Heart right ventricle (tissue), 16 donors: ENCODE measurements around the gene ERICH2. TPM values are rescaled to one million over a fixed set of nuclear protein-coding genes. Genes with fewer than 3 reads are reported as not detected.

ENCODE experiments used
- ATAC-seq, 8 donors: fragments of 200-7000 bp; cut with Tn5 transposase; one replicate each; pipeline ENCODE4 v1.9.1; 2020; ENCODE audit warnings: mild to moderate bottlenecking in 8 of 8, moderate library complexity in 8 of 8, moderate number of reproducible peaks in 1 of 8
- DNase-seq, 2 donors: peaks; one replicate each; pipeline ENCODE4 v3.0.0-alpha.2; 2020
- H3K27ac ChIP-seq, 10 donors: fragments of 200-600 bp; sonication (generic) in 2 of 10; one replicate each; pipeline versions ENCODE4 v1.5.0 to v1.8.0; 2020 to 2022; ENCODE audit warnings: mild to moderate bottlenecking in 3 of 10
- H3K27me3 ChIP-seq, 7 donors: fragments of 200-600 bp; one replicate each; pipeline ENCODE4 v1.8.0; 2021 to 2022; ENCODE audit warnings: mild to moderate bottlenecking in 2 of 7
- H3K36me3 ChIP-seq, 9 donors: fragments of 200-600 bp; sonication (generic) in 1 of 9; one replicate each; pipeline versions ENCODE4 v1.5.0 to v1.8.0; 2020 to 2022; ENCODE audit warnings: mild to moderate bottlenecking in 2 of 9
- H3K4me1 ChIP-seq, 9 donors: fragments of 200-600 bp; sonication (generic) in 1 of 9; one replicate each; pipeline versions ENCODE4 v1.5.0 to v1.8.0; 2020 to 2022; ENCODE audit warnings: mild to moderate bottlenecking in 4 of 9
- H3K4me3 ChIP-seq, 10 donors: fragments of 200-600 bp; sonication (generic) in 2 of 10; one replicate each; pipeline versions ENCODE4 v1.5.0 to v1.8.0; 2020 to 2022; ENCODE audit warnings: mild to moderate bottlenecking in 7 of 10, moderate library complexity in 2 of 10
- H3K9me3 ChIP-seq, 11 donors: fragments of 200-600 bp in 10 of 11; sonication (generic) in 2 of 11; one replicate each; pipeline versions ENCODE4 v1.5.0 to v1.8.0; 2013 to 2022; ENCODE audit warnings: mild to moderate bottlenecking in 2 of 11, control low read depth in 1 of 11, moderate library complexity in 1 of 11
- CTCF ChIP-seq, 9 donors: fragments of 200-600 bp; sonication (generic) in 2 of 9; IDR thresholded peaks; one replicate each; pipeline versions ENCODE4 v1.5.0 to v1.8.0; 2021 to 2022; ENCODE audit warnings: antibody characterized with exemption in 9 of 9, mild to moderate bottlenecking in 5 of 9, moderate library complexity in 1 of 9
- WGBS, 2 donors: extraction: QIAGEN DNeasy Blood & Tissue Kit; methylation state at CpG; one replicate each; pipeline ENCODE4 v1.1.7; 2013; ENCODE audit warnings: inconsistent platforms in 1 of 2; 5-methylcytosine and 5-hydroxymethylcytosine counted together
- intact Hi-C, 10 donors: fragments of 100-400 bp; cut with DNase I; formaldehyde crosslinking; loops; one replicate each; pipeline versions ENCODE4 v1.11.1 to v1.14.2; 2022
- polyA plus RNA-seq, 2 donors: library from polyadenylated mRNA; stranded (reverse); fragments of 200-250 nt; gene quantifications; one replicate each; pipeline ENCODE4 v1.2.3, GENCODE V29; 2013
- total RNA-seq, 10 donors: library from RNA; stranded (reverse); fragmentation: NEBNext Ultra II Directional in 3 of 10; extraction: Animal tissue kit (Norgen Biotek cat#: 25700) in 3 of 10; gene quantifications; one replicate each; pipeline versions ENCODE4 v1.2.1 to v1.2.4, GENCODE V29; 2021 to 2023
- donor health status: Arrhythmogenic right ventricular cardiomyopathy.
- donor health status: ischemic (EF 13 %, LVEDD 7.1; RV severe dilation, severe dysfunction).
- donor health status: healthy with polysubstance abuse.
- donor health status: DM: no; HTN: yes; CAD: no.
- donor health status: DM: no; HTN: no; CAD: no.
- donor health status: ischemic (EF 25% LVEDD 6.9; RV normal size, moderate dysfunction).
- donor health status: ischemic (EF 25% LVEDD 5.7; RV mildly dilated, moderate dysfunction).
- donor health status: healthy.
- donor health status: DM: yes; HTN: yes; CAD: no.
- donor health status: Ischemic cardiomyopathy.
- donor health status: ischemic (EF 35%, LVEDD 5.7; RV mildly dilated, moderate dysfunction).
- donor health status: nonischemic (EF 11% LVEDD 7.7; RV severe dilation, severe dysfunction).
- donor health status: DM: yes; HTN: yes; CAD: no.
- donor health status: PGD.
- donor health status: ischemic (EF 29% LVEDD 5.4; RV normal size, mild dysfunction).
- donor health status: nonischemic (EF 23%, LVEDD 6.1; RV moderate dilation, normal function).

ERICH2 gene
- total and polyA plus RNA-seq, 12 donors = 0.45 to 2.3 (median 1.3) TPM

DNA sequence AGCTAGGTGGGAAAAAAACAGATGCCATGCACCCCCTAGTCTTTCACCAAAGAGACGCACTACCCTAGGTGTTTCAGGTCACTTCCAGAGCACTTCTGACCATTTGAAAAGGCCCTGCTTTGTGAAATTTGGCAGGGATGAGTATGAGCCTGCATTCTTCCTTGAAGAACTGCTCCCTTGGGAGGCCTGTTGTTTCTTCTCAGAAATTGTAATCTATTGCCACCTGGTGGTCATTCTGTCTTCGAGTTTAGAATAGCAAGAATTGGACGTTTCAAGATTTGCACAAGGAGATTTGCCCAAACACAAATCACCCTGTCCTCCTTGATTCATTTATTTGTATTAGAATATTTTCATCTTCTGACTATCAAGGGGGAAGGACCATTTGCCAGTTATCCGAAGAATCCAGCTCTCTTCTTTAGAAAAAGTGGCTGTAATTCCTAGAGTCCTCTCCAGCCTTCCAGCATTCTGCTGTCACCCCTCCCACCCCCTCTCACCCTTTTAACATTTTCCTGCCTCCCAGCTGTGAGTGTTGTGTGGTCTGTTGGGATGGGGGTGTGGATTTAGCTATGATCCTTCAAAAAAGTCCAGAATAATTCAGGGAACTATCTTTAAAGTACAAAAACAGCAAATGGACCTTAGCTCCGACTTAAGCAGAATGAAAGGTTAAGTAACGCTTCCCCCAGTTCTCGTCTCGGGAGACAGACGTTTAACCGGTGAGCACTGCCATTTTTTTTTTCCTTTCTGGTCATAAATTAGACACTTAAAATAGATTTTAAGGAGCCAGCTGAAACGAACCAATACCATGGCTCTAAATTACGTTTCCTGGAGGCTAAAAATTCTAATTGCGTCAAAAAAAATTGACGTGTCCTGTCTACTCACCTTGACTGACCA is 42.8 kb downstream of the ERICH2 start:
- Histone ChIP-seq H3K4me1 (peaks cover 15 to 46% (median 35%) of the 10 kb centered on the region in 9 donors), H3K4me3 (no peak overlapping the region), H3K9me3 (no peaks in the 10 kb centered on the region), H3K36me3 (no peaks in the 10 kb centered on the region), H3K27me3 (peaks cover 31 to 84% (median 72%) of the 10 kb centered on the region in 7 donors), H3K27ac (no peak overlapping the region)
- peak in 6 of 8 donors; percentile 39 to 59 (median 54) for ATAC-seq
- peak in 1 of 2 donors; percentile 82 for DNase-seq
- intact Hi-C loops = loop anchor here (1.0 to 10.0 kb wide), 16 partner anchors 98 to 868 kb away; partner anchors contain the start of gene SP5 (in 1 of the 10)
- 1 to 2% methylated on average over 14 of the region's 14 CpGs for WGBS, 2 donors
- peak; percentile 59 to 83 (median 74) for TF ChIP-seq CTCF (IDR thresholded peaks at IDR 0.05)

DNA sequence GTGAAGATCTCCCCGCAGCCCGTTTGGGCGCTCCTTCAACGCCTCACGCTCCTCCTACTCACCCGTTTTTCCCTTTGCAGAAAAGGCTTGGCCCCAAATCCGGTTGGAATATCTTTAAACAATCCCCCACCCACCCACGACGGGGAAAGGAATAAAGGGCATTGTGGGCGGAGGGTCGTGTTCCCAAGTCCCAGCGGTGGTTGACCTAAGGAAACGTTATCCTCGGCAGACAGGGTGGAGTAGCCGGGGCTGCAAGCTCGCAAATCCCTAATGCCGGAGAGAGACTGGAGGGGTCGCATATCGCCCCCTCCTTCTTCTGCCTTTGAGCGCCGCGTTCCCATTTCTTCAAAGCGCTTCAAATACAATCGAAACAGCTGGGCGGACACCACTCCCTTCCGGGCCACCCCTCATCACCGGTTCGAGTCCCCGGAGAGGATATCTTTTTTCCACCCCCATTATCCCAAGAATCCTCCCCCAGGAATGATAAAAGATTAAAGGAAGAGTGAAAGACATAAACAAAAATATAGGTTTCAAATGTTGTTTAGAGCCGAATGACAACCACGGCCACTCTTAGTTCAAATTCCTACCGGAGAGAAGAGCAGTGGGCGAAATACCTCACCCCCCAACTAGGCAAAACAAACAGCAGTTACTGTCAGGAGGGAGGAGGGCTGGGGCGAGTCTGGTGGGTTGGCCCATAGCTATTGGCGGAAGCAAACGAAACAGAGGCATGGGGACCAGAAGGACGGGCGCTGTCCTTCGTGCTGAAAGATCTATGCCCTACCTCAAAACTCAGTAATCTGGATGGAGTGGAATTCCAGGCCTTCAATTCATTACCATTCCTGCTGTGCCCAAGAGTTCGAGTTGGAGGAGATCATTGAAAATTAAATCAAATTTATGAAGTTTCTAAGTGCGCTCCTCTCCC is 43.7 kb downstream of the ERICH2 start:
- Histone ChIP-seq H3K9me3 (no peaks in the 10 kb centered on the region), H3K4me3 (no peak overlapping the region), H3K27ac (no peak overlapping the region), H3K4me1 (peaks cover 18 to 55% (median 42%) of the 10 kb centered on the region in 9 donors), H3K27me3 (peaks cover 39 to 90% (median 72%) of the 10 kb centered on the region in 7 donors), H3K36me3 (no peaks in the 10 kb centered on the region)
- WGBS, 2 donors = 2 to 3% methylated on average over 41 of the region's 41 CpGs
- TF ChIP-seq CTCF (IDR thresholded peaks at IDR 0.05) = no peak
- peak in 1 of 2 donors; percentile 16 for DNase-seq
- intact Hi-C loops = loop anchor here (2.0 to 10.0 kb wide), 14 partner anchors 99 to 869 kb away; partner anchors contain the start of gene SP5 (in 1 of the 10)
- no peak for ATAC-seq

DNA sequence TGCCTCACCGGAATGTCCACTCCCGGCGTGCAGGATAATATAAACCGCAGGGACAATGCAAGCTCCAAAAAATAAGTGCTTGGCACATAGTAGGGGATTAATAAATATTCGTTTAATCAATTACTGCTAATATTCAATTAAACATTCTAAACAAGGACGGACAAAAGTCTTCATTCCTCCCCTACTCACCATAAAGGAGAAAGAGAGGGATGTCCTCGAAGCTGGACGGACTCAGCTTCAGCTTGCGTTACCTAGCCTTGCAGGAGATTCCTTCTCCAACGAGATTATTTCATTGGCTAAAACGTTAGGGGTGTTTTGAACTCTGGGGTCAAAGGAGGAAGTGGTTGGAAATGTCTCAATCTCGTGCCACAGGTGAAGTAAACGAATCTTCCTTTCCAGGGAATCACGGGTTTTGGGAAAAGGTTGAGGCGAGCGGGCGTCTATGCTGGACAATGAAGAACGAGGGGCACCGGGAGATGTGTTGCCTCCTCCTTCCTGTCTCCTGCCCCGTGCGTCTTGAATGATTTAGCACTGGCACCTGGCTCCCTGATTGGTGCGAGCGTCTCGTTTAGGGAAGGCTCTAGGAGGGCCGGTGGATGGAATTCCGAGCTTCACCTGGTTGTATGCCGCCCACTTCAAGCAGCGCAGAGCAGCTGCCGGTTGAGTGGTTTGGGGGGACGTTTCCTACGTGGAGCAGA is 44.5 kb downstream of the ERICH2 start:
- Histone ChIP-seq H3K4me3 (no peak overlapping the region), H3K9me3 (no peaks in the 10 kb centered on the region), H3K27me3 (peaks cover 47 to 91% (median 73%) of the 10 kb centered on the region in 7 donors), H3K4me1 (peaks cover 19 to 62% (median 42%) of the 10 kb centered on the region in 9 donors), H3K36me3 (no peaks in the 10 kb centered on the region), H3K27ac (no peak overlapping the region)
- no peak for DNase-seq
- 9 to 11% methylated on average over 31 of the region's 31 CpGs for WGBS, 2 donors
- TF ChIP-seq CTCF (IDR thresholded peaks at IDR 0.05) = no peak
- intact Hi-C loops = loop anchor here (2.0 to 10.0 kb wide), 14 partner anchors 100 to 870 kb away; partner anchors contain the start of gene SP5 (in 1 of the 10)
- no peak for ATAC-seq
